GM04504 (cell line): ENCODE data around the gene EMILIN1.
"Not testable (repeated sequence)": the region's sequence is repeated elsewhere in the genome, so short reads cannot be mapped to it uniquely, and the experiment has no call there.

ENCODE experiments used
- DNase-seq: peaks from one replicate; pipeline ENCODE4 v3.0.0-alpha.2; 2012; ENCODE audit warnings: low read depth

The EMILIN1 gene

DNA sequence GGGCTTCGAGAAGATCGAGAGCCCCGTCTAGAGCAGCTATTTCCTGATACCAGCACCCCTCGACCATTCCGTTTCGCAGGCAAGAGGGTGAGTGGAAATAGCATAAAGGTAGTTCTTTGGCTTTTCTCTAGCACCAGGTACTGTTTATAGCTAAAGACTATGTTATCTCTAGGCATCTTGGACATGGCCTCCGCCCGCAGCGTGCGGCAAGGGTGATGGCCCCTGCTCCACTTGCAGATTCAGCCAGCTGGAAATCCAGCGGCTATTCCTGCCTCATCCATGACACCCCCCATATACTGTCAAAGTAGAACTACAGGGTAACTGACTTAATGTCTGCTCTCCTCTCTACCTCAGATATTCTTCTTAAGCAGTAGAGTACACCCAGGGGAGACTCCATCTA, 23.7 kb upstream of the EMILIN1 start:
- DNase-seq = no peak

DNA sequence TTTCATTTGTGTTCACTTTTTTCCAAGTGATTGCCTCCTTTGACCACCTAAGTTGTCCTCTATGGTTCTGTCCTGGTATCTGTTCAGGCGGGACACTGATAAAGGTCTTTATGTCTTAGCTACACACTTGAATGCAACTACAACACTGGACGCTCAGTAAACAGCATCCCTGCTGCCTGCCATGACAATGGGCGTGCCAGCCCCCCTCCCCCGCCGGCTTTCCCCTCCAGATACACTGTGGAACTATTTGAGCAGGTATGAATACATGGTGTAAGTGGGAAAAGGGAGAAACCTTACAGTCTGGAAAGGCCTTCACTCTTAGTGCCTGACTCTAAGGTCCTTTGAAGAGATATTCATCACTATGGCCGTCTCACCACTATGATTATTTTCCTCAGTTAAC, 21.2 kb upstream of the EMILIN1 start:
- DNase-seq = no peak

DNA sequence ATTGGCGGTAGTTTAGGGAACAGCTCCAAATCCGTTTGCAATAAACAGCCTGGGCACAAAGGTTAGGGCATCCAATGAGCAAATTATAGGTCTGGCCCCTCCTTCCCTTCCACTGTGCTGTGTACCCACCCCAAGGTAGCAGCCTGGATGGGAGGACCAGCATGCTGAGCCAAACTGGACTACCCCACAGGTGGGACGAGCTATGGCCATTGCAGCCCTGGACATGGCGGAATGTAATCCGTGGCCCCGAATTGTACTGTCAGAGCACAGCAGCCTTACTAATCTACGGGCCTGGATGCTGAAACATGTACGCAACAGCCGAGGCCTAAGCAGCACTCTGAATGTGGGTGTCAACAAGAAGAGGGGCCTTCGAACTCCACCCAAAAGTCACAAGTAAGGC, 20.2 kb upstream of the EMILIN1 start:
- DNase-seq = no peak

DNA sequence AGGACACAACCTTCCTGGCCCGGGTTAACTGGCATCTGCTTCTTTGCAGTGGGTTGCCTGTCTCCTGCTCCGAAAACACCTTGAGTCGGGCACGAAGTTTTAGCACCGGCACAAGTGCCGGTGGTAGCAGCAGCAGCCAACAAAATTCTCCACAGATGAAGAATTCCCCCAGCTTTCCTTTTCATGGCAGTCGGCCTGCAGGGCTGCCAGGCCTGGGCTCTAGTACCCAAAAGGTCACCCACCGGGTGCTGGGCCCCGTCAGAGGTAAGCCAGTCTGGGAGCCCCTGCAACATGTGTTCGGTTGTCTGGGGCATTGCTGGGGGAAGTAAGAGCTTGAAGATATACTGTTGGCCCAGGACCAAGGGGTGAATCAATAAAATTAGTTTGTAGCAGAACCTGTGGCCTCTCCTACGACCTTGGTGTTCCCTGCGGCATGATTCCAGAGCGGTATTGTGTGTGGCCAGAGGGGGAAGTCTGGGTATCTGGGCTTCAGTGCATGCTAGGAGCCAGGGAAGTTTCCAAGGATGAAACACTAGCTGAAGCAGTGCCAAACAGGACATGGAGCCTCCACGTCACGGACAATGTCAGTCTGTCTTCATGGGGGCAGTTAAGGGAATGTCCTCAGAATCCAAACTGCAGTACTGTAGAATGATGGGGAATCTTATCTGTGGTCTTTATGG, 19.1 kb upstream of the EMILIN1 start:
- no peak for DNase-seq

DNA sequence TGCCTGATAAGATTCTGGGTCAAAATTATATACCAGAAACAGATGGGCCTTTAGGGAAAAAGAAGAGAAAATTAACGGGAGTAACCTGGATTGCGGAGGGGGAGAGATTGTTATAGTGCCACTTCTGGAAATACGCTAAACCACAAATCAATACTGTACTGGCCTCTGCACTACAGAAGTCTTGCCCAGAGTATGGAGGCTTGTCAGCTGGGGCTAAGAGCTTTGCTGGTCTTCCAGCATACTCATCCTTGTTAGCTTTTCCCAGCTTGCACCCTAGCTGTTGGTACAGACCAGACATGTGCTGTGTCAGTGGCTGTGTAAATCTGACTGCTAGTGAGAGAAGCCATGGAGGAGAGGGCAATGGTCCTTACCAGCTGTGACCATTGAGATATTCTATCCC, 18.1 kb upstream of the EMILIN1 start:
- no peak for DNase-seq

DNA sequence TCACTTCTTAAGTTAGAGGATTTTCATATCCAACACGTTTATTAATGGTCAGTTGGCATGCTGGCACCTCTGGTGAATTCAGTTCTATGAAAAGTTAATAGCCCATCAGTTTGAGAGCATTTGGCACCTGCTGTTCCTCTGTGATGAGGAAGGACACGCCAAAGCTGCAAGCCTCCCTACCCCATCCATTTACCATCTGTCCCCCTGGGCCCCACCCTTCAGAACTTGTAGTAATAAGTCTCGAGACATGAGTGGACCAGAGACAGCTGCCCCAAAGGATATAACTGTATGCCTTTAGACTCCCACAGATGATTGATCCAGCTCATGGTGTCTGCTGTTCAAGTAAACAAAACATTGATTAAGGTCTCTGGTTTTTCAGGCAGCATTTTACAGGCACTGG, 13.3 kb upstream of the EMILIN1 start:
- no peak for DNase-seq

DNA sequence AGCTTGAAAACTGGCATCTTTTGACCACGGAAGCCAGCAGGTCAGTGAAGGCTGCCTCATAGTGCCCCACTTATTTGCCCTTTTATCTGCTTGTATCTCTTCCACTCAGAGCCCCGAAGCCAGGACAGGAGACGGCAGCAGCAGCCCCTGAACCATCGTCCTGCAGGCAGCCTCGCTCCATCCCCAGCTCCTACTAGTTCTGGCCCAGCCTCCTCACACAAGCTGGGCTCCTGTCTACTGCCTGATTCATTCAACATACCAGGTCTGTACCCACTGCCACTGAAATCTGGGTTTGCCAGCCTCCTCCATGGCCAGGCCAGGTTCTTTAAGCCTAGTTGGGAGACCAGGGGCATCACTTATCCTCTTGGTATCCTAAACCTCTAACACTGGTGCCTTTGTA, 11.0 kb upstream of the EMILIN1 start:
- DNase-seq = no peak

DNA sequence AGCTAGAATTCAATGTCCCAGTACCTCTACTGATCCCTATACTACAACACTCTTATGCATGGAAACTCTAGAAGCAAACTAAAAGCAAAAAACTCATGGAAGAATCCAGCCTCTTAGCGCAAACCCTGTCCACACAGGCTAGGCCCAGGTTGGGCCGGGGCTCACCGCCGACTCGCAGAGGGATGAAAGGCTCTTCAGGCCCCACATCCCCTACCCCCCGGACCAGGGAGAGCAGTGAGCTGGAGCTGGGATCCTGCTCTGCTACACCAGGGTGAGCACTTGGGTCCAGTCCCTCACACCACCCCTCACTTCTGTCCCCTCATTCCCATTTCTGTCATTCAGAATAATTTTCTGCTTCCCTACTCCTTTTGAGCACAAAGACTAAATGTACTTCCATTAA, 9.0 kb upstream of the EMILIN1 start:
- no peak for DNase-seq

DNA sequence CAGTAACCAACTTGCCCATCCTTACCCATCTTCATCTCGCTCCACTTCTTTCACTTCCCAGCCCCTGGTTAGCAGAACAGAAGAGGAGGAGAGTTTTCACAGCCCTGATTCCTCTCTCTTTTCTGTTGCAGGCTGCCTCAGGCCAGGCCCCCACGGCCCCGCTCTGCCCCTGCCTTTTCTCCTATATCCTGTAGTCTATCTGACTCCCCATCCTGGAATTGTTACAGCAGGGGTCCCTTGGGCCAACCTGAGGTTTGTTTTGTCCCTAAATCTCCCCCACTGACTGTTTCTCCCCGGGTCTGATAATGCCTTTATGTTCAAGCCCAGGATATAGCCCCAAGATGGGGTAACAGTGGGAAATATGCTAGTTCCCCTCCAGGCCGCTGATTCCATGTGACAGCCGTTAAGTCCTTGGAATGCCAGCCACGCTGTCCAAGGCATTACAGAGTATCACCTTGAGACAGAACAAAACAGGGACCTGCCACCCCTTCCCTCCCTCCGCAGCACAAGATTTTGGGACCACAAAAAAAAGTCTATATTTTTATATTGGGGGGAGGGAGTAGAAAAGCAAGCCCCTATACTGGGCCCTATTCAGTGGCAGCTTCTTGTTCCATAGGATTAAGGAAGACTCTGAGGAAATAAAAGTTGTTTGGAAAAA, 8.3 kb upstream of the EMILIN1 start:
- no peak for DNase-seq

DNA sequence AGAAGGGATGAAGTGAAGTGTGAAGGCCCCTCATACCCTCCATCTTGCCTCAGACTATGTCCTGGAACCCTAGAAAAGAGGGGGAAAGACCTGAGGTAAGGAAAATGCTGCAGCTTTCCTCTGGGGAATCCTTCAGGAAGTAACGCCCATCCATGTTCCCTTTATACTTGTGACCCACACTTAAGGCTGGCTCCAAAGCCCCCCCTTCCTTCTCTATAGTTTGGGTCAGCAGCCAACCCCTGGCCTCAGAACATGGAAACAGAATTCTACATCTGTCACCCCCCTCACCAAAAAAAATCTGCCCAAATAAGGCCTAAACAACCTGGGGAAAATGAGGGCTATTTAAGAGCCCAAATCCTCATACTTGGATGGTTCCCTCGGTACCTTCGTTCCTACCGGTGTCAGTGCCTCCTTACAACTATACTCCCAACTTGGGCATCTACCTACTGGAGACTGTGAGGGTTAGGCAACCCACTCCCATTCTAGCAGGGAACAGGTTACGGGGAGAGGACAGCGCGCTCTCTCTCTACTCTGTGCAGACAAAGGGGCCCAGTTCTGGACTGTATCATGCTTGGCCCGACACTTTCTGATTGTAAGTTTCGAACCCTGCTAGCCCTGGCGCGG, 7.7 kb upstream of the EMILIN1 start:
- no peak for DNase-seq

DNA sequence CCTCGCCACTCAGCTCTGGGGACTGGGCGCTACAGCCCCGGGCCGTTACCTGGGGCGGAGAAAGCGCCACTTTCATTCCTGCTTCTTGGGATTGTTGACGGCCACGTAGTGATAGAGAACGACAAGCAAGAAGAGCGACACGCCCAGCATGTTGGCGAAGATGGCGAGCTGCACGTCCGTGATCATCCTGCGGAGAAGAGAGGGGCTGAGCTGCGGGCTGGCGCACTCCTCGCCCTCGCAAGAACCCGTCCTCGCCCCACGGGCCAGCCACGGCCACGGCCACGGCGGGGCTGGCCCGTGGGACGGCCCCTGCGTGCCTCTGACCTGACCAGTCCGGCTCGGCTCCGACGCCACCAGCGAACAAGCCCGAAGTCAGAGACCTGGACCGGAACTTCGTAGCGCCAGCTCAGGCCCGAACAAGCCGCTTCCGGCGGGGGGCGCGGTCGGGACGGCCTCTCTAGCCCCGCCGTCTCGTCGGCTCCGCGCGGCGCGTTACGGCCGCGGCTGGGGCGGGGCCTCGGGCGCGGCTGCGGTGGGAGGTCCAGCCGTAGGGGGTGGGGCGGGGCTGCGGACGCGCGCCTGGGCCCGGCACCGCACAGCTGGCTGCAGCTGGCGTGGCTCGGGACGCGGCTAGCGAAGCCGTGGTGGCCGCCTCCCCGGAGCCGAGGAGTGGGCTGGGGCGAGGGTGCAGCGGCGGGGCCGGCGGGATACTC, 7.0 kb upstream of the EMILIN1 start, which contains the start of gene OST4:
OST4 (minus strand) TSS at position 378 of the 713 bp plus-strand sequence.
- peak; percentile 76 for DNase-seq

DNA sequence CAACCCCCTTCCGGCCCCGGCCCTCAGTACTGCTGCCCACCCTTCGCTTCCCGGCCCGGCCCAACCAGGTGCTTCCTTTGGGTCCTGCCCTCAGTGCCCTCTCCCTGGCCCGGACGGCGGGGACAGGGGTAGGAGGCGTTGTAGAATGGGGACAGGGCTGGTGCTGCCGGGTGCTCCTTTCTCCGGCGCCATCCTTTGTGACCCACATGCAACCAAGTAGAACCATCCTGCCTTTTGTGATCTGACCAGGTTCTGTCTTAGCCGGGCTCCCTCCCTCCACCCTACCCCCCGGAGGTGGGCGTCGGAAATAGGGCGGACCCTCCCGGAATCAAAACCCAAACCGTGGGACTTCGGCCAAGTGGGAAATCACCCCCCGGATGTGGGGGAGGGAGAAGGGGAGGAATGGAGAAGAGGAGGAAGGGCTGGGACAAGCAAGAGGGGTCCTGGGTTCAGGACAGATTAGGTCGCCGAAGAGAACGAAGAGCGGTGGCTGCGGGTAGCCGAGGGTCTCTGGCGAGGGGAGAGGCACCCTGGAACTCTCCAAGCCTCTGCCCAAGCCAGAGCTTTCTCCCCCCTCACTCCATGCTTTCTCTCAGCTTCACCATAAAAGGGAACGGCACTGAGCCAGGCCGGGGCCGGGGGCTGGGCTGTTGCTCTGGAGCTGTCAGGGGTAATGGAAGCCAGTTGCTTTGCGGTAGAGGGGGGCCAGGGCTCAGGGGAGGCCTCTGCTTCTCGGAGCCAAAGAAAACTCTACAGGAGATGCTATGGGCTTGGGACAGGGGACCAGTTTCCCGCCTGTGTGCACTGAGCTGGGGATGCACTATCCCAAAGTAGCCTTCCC, 6.2 kb upstream of the EMILIN1 start:
- DNase-seq = no peak

DNA sequence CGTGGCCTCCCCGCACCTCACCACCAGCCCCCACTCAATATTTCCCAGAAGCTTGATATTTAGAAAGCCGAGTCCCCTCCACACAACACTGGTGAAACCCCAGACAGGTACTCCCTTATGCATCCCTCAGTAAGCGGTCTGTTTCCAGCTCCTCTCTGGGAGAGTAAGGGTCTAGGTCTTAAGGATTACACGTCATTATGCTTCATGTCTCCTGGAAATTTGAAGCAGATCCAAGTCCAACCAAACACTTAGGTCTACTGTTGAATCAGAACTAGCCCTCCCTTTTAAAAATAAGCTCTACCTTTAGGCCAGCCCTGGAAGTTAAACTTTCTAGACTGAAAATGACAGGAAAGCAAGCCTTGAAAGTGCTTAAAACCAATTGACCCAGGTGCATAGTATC, 5.5 kb upstream of the EMILIN1 start:
- DNase-seq = no peak

DNA sequence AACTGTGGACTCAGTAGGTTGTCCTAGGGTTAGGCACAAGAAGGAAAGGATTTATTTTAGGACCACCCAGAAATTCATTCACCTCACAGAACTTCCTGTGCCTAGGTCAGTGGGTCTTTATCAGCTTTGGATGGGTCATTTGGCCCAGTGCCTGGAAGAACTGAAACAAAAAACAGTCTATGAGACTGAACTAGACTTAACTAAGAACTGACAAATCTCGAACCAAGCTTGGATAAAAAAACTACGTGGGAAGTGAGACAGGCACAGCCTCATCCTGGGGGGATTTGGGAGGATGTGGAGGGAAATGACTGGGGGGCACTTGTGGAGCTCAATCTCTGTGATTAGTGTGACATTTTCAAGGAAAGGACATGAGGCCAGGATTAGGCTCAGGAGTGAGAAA, 4.6 kb upstream of the EMILIN1 start:
- no peak for DNase-seq

DNA sequence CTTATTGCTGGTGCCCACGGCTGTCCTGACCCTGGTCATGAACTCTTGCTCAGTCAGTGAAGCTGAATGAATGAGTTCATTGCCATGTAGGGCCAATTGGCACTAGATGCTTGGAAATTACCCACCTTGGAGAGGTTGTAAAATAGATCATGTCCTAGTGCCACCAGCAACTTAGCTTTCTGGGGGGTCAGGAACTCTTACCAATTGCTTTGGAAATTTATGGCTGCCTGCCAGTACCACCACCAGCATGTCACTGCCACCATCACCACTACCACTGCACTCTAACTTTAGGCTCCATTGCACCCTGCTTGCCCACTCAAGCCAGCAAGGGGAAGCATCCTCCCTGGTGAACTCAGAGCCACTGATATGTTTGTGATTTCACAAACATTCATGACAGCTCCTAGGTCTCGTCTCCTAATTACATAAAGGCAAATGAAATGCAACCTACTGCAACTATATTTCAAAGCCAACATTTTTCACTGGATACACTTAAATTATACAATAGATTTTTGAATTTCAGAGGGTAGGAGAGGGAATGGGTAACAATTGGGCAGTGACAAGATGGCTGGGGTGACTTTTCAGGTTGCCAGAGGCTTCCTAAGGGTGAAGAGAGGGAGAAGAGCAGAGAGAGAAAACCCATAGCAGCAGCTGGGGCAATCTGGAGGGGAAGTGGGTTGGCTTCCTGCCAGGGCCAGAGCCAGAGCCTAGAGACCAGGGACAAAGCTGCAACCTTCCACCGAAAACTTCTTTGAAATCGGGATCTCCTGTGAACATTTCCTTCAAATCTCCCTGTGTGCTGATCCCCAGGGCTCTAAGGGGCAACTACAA, 3.5 kb upstream of the EMILIN1 start:
- no peak for DNase-seq

DNA sequence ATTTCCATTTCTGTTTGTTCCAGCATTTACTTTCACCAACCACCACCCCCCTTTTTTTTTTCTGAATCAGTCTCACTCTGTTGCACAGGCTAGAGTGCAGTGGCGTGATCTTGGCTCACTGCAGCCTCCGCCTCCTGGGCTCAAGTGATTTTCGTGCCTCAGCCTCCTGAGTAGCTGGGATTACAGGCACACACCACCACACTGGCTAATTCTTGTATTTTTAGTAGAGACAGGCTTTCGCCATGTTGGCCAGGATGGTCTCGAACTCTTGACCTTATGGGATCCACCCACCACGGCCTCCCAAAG, 2.9 kb upstream of the EMILIN1 start:
- not testable (repeated sequence) for DNase-seq

DNA sequence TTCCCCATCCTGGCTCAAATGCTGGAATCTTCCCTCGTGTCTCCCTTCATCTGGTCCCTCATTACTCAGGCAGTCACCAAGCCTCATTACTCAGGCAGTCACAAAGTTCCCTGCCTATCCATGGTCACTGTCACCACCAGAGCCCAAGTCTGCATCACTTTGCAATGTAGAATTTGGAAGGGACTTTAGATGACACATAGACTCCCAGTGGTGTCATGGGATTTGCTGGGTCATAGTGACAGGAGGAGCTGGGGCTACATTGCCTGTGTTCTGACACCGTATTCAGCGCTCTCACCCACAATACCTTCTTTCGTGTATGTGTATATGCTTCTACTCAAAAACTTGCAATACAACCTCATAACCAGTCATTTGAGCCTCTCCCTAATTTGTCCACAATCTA, 2.1 kb upstream of the EMILIN1 start:
- DNase-seq = no peak

DNA sequence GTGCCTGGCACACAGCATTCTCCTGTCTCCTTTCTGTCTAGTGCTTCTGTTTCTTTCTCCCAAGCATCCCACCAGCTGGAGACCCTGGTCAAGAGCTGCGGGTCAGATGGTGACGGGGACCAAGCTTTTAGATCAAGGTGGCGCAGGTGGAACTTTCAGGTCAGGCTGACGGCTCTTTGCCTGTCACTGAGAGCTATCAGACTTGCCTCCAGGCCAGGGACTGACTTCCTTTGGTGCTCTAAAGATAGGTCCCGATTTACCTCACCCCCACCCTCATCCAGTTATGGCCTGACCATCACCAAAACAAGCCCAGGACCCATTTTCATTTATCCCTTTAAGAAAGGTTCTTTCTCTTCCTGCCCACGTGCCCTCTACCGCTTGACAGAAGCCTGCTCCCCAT, 1.2 kb upstream of the EMILIN1 start:
- DNase-seq = no peak

DNA sequence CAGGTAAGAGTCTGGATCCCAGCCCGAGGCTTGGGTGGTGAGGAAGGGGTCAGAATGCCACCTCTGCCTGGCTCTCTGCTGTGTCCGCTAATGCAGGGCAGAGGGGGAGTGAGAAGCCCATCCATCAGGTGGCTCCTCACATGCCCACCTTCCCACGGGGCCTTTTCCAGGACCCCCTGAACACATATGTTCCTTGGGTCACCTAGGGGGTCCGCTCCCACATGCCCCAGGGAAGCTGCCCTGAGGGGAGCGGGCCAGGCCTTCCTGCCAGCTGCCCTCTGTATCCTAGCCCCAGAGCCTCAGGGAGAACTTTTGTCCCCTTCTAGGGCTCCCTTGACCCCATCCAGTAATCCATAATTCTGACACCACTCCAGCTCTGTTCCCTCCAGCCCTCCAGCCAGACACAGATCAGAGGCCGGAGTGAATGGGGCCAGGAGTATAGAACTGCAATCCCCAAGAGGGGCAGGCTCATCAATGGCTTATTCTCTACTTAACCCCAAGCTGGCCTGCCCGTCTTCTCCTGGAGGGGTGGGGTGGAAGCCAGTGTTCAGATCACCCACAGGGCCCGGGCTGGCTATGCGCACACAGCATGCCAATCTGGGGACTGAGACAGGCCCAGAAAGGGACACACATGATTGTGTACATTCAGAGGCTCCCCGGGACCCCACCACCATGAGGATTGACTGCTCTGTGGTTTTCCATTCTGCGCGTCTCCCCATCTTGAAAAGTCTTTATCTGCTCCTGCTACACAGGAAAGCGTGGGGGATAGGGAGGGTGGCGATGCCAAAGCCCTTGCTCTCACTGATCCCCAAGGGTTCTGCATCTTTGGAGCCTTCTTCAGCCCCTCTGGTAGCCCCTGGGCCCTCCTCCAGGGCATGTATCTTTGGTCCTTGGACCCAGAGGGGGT, 1.1 kb downstream of the EMILIN1 start:
- no peak for DNase-seq

DNA sequence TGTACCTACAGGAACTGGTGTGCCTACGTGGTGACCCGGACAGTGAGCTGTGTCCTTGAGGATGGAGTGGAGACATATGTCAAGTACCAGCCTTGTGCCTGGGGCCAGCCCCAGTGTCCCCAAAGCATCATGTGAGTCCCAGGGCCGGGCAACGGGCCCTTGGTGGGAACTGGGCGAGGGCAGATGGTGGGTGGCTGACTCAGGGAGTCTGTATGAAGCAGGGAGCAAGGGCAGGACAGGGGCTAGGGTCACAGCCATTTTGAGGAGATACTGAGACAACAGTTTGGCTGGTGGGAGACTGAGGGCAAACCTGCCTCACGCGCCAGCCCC, 1.7 kb downstream of the EMILIN1 start:
- no peak for DNase-seq

DNA sequence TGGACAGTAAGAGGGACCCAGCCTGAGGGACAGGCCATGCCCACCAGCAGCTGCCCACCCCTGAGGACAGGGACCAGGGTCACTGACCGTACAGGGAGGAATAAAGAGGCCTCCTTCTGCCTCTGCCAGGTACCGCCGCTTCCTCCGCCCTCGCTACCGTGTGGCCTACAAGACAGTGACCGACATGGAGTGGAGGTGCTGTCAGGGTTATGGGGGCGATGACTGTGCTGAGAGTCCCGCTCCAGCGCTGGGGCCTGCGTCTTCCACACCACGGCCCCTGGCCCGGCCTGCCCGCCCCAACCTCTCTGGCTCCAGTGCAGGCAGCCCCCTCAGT, 2.2 kb downstream of the EMILIN1 start:
- DNase-seq = no peak
